SK-N-SH (cell line): ENCODE measurements around the gene PPP1R12C. TPM values are rescaled to one million over a fixed set of nuclear protein-coding genes. Genes with fewer than 3 reads are reported as not detected.

Experiments
- CTCF ChIA-PET: fragments of 300-600, 350-600 bp; formaldehyde crosslinking; extraction: SDS; loops from one replicate; lab custom pipeline; 2021; lab: Yijun Ruan, JAX
- POLR2A ChIA-PET: fragments of 350-600 bp; sonication (Branson Sonifier 250); formaldehyde crosslinking; extraction: SDS; loops from one replicate; lab custom pipeline; 2020; ENCODE audit warnings: antibody characterized with exemption, inconsistent platforms; lab: Yijun Ruan, JAX
- DNase-seq: peaks from one replicate; pipeline ENCODE4 v3.0.0; 2012
- H2AFZ ChIP-seq: fragments of 200-600 bp; sonication (generic); 2 replicates; pipeline ENCODE4 v1.8.1; 2016; ENCODE audit warnings: antibody characterized with exemption, mild to moderate bottlenecking, low read depth
- H3F3A ChIP-seq: fragments of 200-600 bp; sonication (generic); replicated peaks from 2 replicates; pipeline ENCODE3; 2016; ENCODE audit warnings: antibody characterized with exemption, mild to moderate bottlenecking; ENCODE audit not compliant: insufficient read depth
- H3K27ac ChIP-seq, 2 experiments: fragments of 200-500 bp in 1 of 2; fragments of 200-600 bp in 1 of 2; sonication (Bioruptor generic) in 1 of 2; sonication (generic), shearing (Covaris generic) in 1 of 2; 2 replicates each; pipeline versions ENCODE4 v1.5.1 to v1.6.1; 2014 to 2016; ENCODE audit warnings: low read depth in 2 of 2, inconsistent platforms in 1 of 2, low read length in 1 of 2, mild to moderate bottlenecking in 1 of 2, mixed read lengths in 1 of 2
- H3K27me3 ChIP-seq: fragments of 200-600 bp; sonication (generic), shearing (Covaris generic); 2 replicates; pipeline ENCODE4 v1.6.1; 2016; ENCODE audit warnings: mixed run types; ENCODE audit not compliant: insufficient read depth
- H3K36me3 ChIP-seq, 2 experiments: fragments of 200-500 bp in 1 of 2; fragments of 200-600 bp in 1 of 2; sonication (Bioruptor generic) in 1 of 2; sonication (generic) in 1 of 2; replicated peaks in 1 of 2; 2 replicates each; pipeline versions ENCODE3 to v1.5.1; 2014 to 2016; ENCODE audit warnings: low read length in 1 of 2, mild to moderate bottlenecking in 1 of 2; ENCODE audit not compliant: insufficient read depth in 2 of 2, control insufficient read depth in 1 of 2
- H3K4me1 ChIP-seq, 2 experiments: fragments of 200-500 bp in 1 of 2; fragments of 200-600 bp in 1 of 2; sonication (Bioruptor generic) in 1 of 2; sonication (generic), shearing (Covaris generic) in 1 of 2; 2 replicates each; pipeline versions ENCODE4 v1.5.1 to v1.6.1; 2014 to 2016; ENCODE audit warnings: low read depth in 1 of 2, low read length in 1 of 2, mixed run types in 1 of 2; ENCODE audit not compliant: insufficient read depth in 2 of 2, control insufficient read depth in 1 of 2
- H3K4me2 ChIP-seq: fragments of 200-600 bp; sonication (generic), shearing (Covaris generic); 2 replicates; pipeline ENCODE4 v1.6.1; 2017; ENCODE audit warnings: mixed run types
- H3K4me3 ChIP-seq, 2 experiments: fragments of 200-500 bp in 1 of 2; fragments of 200-600 bp in 1 of 2; sonication (Bioruptor generic) in 1 of 2; sonication (generic), shearing (Covaris generic) in 1 of 2; 2 replicates each; pipeline versions ENCODE4 v1.5.1 to v1.8.1; 2014 to 2016; ENCODE audit warnings: low read depth in 2 of 2, inconsistent platforms in 1 of 2, low read length in 1 of 2, mild to moderate bottlenecking in 1 of 2, mixed read lengths in 1 of 2, moderate library complexity in 1 of 2
- H3K79me2 ChIP-seq: fragments of 200-600 bp; sonication (generic); 2 replicates; pipeline ENCODE4 v1.8.1; 2017; ENCODE audit warnings: mild to moderate bottlenecking; ENCODE audit not compliant: insufficient read depth
- H3K9ac ChIP-seq: fragments of 200-600 bp; sonication (generic); 2 replicates; pipeline ENCODE4 v1.6.1; 2017; ENCODE audit warnings: mixed run types
- H3K9me2 ChIP-seq: fragments of 200-600 bp; sonication (generic); 2 replicates; pipeline ENCODE4 v1.6.1; 2017; ENCODE audit warnings: mixed run types
- H3K9me3 ChIP-seq: fragments of 200-600 bp; sonication (generic); 2 replicates; pipeline ENCODE4 v1.6.1; 2017; ENCODE audit warnings: mixed run types, mild to moderate bottlenecking, moderate library complexity
- H4K20me1 ChIP-seq: fragments of 200-600 bp; sonication (generic); 2 replicates; pipeline ENCODE4 v1.6.1; 2017; ENCODE audit warnings: mild to moderate bottlenecking, mixed run types; ENCODE audit not compliant: insufficient read depth
- CHD2 ChIP-seq: fragments of 150-350 bp; IDR thresholded peaks from 2 replicates; pipeline ENCODE4 v1.6.1; 2018; ENCODE audit warnings: low read length; ENCODE audit not compliant: partially characterized antibody
- FOSL2 ChIP-seq: IDR thresholded peaks from 2 replicates; pipeline ENCODE4 v1.4.0; 2012; ENCODE audit warnings: low read depth, mild to moderate bottlenecking, moderate library complexity, borderline replicate concordance
- FOXM1 ChIP-seq: IDR thresholded peaks from 2 replicates; pipeline ENCODE4 v1.4.0; 2012; ENCODE audit warnings: low read depth, mild to moderate bottlenecking
- MAX ChIP-seq: IDR thresholded peaks from 2 replicates; pipeline ENCODE4 v1.4.0; 2012; ENCODE audit warnings: low read depth
- NRF1 ChIP-seq: IDR thresholded peaks from 2 replicates; pipeline ENCODE4 v1.6.1; 2012; ENCODE audit warnings: low read depth, mild to moderate bottlenecking, low read length
- RFX5 ChIP-seq: IDR thresholded peaks from 2 replicates; pipeline ENCODE4 v1.6.1; 2012; ENCODE audit warnings: mild to moderate bottlenecking, improper control_type of control experiment, low read length
- SIN3A ChIP-seq: IDR thresholded peaks from 2 replicates; pipeline ENCODE4 v1.6.1; 2012; ENCODE audit warnings: low read depth, mild to moderate bottlenecking, low read length, moderate library complexity, borderline replicate concordance
- TCF12 ChIP-seq: IDR thresholded peaks from 2 replicates; pipeline ENCODE4 v1.4.0; 2012
- TEAD4 ChIP-seq: IDR thresholded peaks from 2 replicates; pipeline ENCODE4 v1.4.0; 2012; ENCODE audit warnings: mild to moderate bottlenecking, borderline replicate concordance; ENCODE audit not compliant: insufficient read depth
- YY1 ChIP-seq: IDR thresholded peaks from 2 replicates; pipeline ENCODE4 v1.4.0; 2012; ENCODE audit warnings: low read depth, mild to moderate bottlenecking
- WGBS: methylation state at CpG from one replicate; pipeline ENCODE4 v1.1.6; 2017; ENCODE audit warnings: low lambda C conversion rate; 5-methylcytosine and 5-hydroxymethylcytosine counted together
- polyA plus RNA-seq, 3 experiments: library from polyadenylated mRNA; depleted of rRNA; stranded (reverse); fragments of >200 nt; gene quantifications; 2 replicates each; pipeline ENCODE4 v1.2.3, GENCODE V29; 2012
- TF ChIP-seq, protein P1 (sequence below): fragments of 200-600 bp; sonication (generic); IDR thresholded peaks from 2 replicates; pipeline ENCODE4 v1.6.1; 2017; ENCODE audit warnings: antibody characterized with exemption, mild to moderate bottlenecking, moderate library complexity
- TF ChIP-seq, protein P2 (sequence below): IDR thresholded peaks from 2 replicates; pipeline ENCODE4 v1.4.0; 2012; ENCODE audit warnings: low read depth, borderline replicate concordance

PPP1R12C gene
- polyA plus RNA-seq, 1 of the 3 experiments (the other 2 are of a cell fraction), result 83.9 TPM

DNA sequence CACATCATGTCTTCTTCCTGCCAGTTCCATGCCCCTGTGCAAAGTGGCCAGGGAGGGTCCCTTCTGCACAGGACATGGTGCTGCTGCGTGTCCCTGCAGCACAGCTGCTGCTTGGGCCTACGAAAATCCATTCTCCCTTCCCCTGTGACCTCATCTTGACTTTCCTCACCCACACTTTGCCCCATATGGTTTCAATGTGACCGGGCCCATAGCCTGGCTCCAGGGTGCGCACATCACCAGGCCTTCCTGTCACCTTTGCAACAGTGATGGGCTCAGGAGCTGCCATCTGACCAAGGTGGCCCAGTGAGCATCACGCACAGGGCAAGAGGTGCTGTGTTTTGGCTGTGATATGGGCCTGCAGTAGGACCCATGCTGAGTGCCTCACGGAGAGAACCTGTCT, 10.8 kb downstream of the PPP1R12C start:
- no peaks in the 10 kb centered on the region for H3K4me1 ChIP-seq
- no peak for DNase-seq
- no peaks in the 10 kb centered on the region for H3K27me3 ChIP-seq
- peaks cover 16 to 26% of the 10 kb centered on the region in 2 experiments for H3K36me3 ChIP-seq
- H3K9ac ChIP-seq, result no peak overlapping the region
- H3K4me2 ChIP-seq, result no peak overlapping the region
- WGBS, result 96% methylated on average over 5 of the region's 6 CpGs
- no peak overlapping the region for H2AFZ ChIP-seq
- H3K9me2 ChIP-seq, result no peaks in the 10 kb centered on the region
- H3K27ac ChIP-seq, result no peak overlapping the region
- no peaks in the 10 kb centered on the region for H3K9me3 ChIP-seq
- ChIA-PET POLR2A (no interaction called here), CTCF (interaction anchor here (0.7 to 2.1 kb wide), 2 partner anchors 18 to 54 kb away, joined by 3 to 15 read pairs; no protein-coding TSS in a partner anchor)
- H3F3A ChIP-seq, result no peaks in the 10 kb centered on the region
- no peak overlapping the region for H3K4me3 ChIP-seq
- TF ChIP-seq CHD2, result no peak
- TF ChIP-seq TCF12, result no peak
- TF ChIP-seq MAX, result no peak
- TF ChIP-seq RFX5, result no peak
- no peak for TF ChIP-seq FOXM1
- no peak for TF ChIP-seq FOSL2
- TF ChIP-seq, protein P1, sequence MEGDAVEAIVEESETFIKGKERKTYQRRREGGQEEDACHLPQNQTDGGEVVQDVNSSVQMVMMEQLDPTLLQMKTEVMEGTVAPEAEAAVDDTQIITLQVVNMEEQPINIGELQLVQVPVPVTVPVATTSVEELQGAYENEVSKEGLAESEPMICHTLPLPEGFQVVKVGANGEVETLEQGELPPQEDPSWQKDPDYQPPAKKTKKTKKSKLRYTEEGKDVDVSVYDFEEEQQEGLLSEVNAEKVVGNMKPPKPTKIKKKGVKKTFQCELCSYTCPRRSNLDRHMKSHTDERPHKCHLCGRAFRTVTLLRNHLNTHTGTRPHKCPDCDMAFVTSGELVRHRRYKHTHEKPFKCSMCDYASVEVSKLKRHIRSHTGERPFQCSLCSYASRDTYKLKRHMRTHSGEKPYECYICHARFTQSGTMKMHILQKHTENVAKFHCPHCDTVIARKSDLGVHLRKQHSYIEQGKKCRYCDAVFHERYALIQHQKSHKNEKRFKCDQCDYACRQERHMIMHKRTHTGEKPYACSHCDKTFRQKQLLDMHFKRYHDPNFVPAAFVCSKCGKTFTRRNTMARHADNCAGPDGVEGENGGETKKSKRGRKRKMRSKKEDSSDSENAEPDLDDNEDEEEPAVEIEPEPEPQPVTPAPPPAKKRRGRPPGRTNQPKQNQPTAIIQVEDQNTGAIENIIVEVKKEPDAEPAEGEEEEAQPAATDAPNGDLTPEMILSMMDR, result no peak
- no peak for TF ChIP-seq TEAD4
- no peak for TF ChIP-seq NRF1
- TF ChIP-seq, all 33 proteins: peak for 0
- peaks cover 18% of the 10 kb centered on the region; the same call in 1 of the 2 replicates for H4K20me1 ChIP-seq
- H3K79me2 ChIP-seq, result peaks cover 64% of the 10 kb centered on the region

GRCh38 chr19:55105237-55105636, 12.2 kb downstream of the PPP1R12C start:
- Histone ChIP-seq H3K79me2 (peaks cover 55% of the 10 kb centered on the region), H2AFZ (no peak overlapping the region), H3K9me3 (no peaks in the 10 kb centered on the region), H3K27me3 (no peaks in the 10 kb centered on the region), H3K4me2 (no peak overlapping the region), H3K4me1 (no peaks in the 10 kb centered on the region), H3K27ac (no peak overlapping the region), H4K20me1 (peaks cover 15% of the 10 kb centered on the region; the same call in 1 of the 2 replicates), H3F3A (no peaks in the 10 kb centered on the region), H3K4me3 (no peak overlapping the region), H3K9ac (no peak overlapping the region), H3K36me3 (peaks cover 18 to 26% of the 10 kb centered on the region in 2 experiments), H3K9me2 (no peaks in the 10 kb centered on the region)
- no peak for DNase-seq
- CTCF ChIA-PET, result interaction anchor here (2.1 kb wide), 1 partner anchor 16 kb away, joined by 15 read pairs; no protein-coding TSS in a partner anchor
- 82% methylated on average over 2 of the region's 2 CpGs for WGBS
- POLR2A ChIA-PET, result no interaction called here
- TF ChIP-seq YY1 (no peak), SIN3A (no peak), FOSL2 (no peak), TCF12 (no peak)
- TF ChIP-seq, protein P2, sequence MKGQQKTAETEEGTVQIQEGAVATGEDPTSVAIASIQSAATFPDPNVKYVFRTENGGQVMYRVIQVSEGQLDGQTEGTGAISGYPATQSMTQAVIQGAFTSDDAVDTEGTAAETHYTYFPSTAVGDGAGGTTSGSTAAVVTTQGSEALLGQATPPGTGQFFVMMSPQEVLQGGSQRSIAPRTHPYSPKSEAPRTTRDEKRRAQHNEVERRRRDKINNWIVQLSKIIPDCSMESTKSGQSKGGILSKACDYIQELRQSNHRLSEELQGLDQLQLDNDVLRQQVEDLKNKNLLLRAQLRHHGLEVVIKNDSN, result no peak
